SK-N-SH (cell line): ENCODE data around the gene EPB41L1. TPM values are rescaled to one million over a fixed set of nuclear protein-coding genes. Genes with fewer than 3 reads are reported as not detected.

Experiments used
- CTCF ChIA-PET: fragments of 300-600, 350-600 bp; formaldehyde crosslinking; extraction: SDS; loops from one replicate; lab custom pipeline; 2021; lab: Yijun Ruan, JAX
- POLR2A ChIA-PET: fragments of 350-600 bp; sonication (Branson Sonifier 250); formaldehyde crosslinking; extraction: SDS; loops from one replicate; lab custom pipeline; 2020; ENCODE audit warnings: antibody characterized with exemption, inconsistent platforms; lab: Yijun Ruan, JAX
- DNase-seq: peaks from one replicate; pipeline ENCODE4 v3.0.0; 2012
- H2AFZ ChIP-seq: fragments of 200-600 bp; sonication (generic); 2 replicates; pipeline ENCODE4 v1.8.1; 2016; ENCODE audit warnings: antibody characterized with exemption, mild to moderate bottlenecking, low read depth
- H3F3A ChIP-seq: fragments of 200-600 bp; sonication (generic); replicated peaks from 2 replicates; pipeline ENCODE3; 2016; ENCODE audit warnings: antibody characterized with exemption, mild to moderate bottlenecking; ENCODE audit not compliant: insufficient read depth
- H3K27ac ChIP-seq, 2 experiments: fragments of 200-500 bp in 1 of 2; fragments of 200-600 bp in 1 of 2; sonication (Bioruptor generic) in 1 of 2; sonication (generic), shearing (Covaris generic) in 1 of 2; 2 replicates each; pipeline versions ENCODE4 v1.5.1 to v1.6.1; 2014 to 2016; ENCODE audit warnings: low read depth in 2 of 2, inconsistent platforms in 1 of 2, low read length in 1 of 2, mild to moderate bottlenecking in 1 of 2, mixed read lengths in 1 of 2
- H3K27me3 ChIP-seq: fragments of 200-600 bp; sonication (generic), shearing (Covaris generic); 2 replicates; pipeline ENCODE4 v1.6.1; 2016; ENCODE audit warnings: mixed run types; ENCODE audit not compliant: insufficient read depth
- H3K36me3 ChIP-seq, 2 experiments: fragments of 200-500 bp in 1 of 2; fragments of 200-600 bp in 1 of 2; sonication (Bioruptor generic) in 1 of 2; sonication (generic) in 1 of 2; replicated peaks in 1 of 2; 2 replicates each; pipeline versions ENCODE3 to v1.5.1; 2014 to 2016; ENCODE audit warnings: low read length in 1 of 2, mild to moderate bottlenecking in 1 of 2; ENCODE audit not compliant: insufficient read depth in 2 of 2, control insufficient read depth in 1 of 2
- H3K4me1 ChIP-seq, 2 experiments: fragments of 200-500 bp in 1 of 2; fragments of 200-600 bp in 1 of 2; sonication (Bioruptor generic) in 1 of 2; sonication (generic), shearing (Covaris generic) in 1 of 2; 2 replicates each; pipeline versions ENCODE4 v1.5.1 to v1.6.1; 2014 to 2016; ENCODE audit warnings: low read depth in 1 of 2, low read length in 1 of 2, mixed run types in 1 of 2; ENCODE audit not compliant: insufficient read depth in 2 of 2, control insufficient read depth in 1 of 2
- H3K4me2 ChIP-seq: fragments of 200-600 bp; sonication (generic), shearing (Covaris generic); 2 replicates; pipeline ENCODE4 v1.6.1; 2017; ENCODE audit warnings: mixed run types
- H3K4me3 ChIP-seq, 2 experiments: fragments of 200-500 bp in 1 of 2; fragments of 200-600 bp in 1 of 2; sonication (Bioruptor generic) in 1 of 2; sonication (generic), shearing (Covaris generic) in 1 of 2; 2 replicates each; pipeline versions ENCODE4 v1.5.1 to v1.8.1; 2014 to 2016; ENCODE audit warnings: low read depth in 2 of 2, inconsistent platforms in 1 of 2, low read length in 1 of 2, mild to moderate bottlenecking in 1 of 2, mixed read lengths in 1 of 2, moderate library complexity in 1 of 2
- H3K79me2 ChIP-seq: fragments of 200-600 bp; sonication (generic); 2 replicates; pipeline ENCODE4 v1.8.1; 2017; ENCODE audit warnings: mild to moderate bottlenecking; ENCODE audit not compliant: insufficient read depth
- H3K9ac ChIP-seq: fragments of 200-600 bp; sonication (generic); 2 replicates; pipeline ENCODE4 v1.6.1; 2017; ENCODE audit warnings: mixed run types
- H3K9me2 ChIP-seq: fragments of 200-600 bp; sonication (generic); 2 replicates; pipeline ENCODE4 v1.6.1; 2017; ENCODE audit warnings: mixed run types
- H3K9me3 ChIP-seq: fragments of 200-600 bp; sonication (generic); 2 replicates; pipeline ENCODE4 v1.6.1; 2017; ENCODE audit warnings: mixed run types, mild to moderate bottlenecking, moderate library complexity
- H4K20me1 ChIP-seq: fragments of 200-600 bp; sonication (generic); 2 replicates; pipeline ENCODE4 v1.6.1; 2017; ENCODE audit warnings: mild to moderate bottlenecking, mixed run types; ENCODE audit not compliant: insufficient read depth
- CHD2 ChIP-seq: fragments of 150-350 bp; IDR thresholded peaks from 2 replicates; pipeline ENCODE4 v1.6.1; 2018; ENCODE audit warnings: low read length; ENCODE audit not compliant: partially characterized antibody
- CTCF ChIP-seq: fragments of 200-600 bp; sonication (generic); IDR thresholded peaks from 2 replicates; pipeline ENCODE4 v1.6.1; 2017; ENCODE audit warnings: antibody characterized with exemption, mild to moderate bottlenecking, moderate library complexity
- EZH2phosphoT487 ChIP-seq: fragments of 200-600 bp; sonication (generic); IDR thresholded peaks from 2 replicates; pipeline ENCODE4 v1.6.1; 2017; ENCODE audit warnings: low read depth, mixed run types, mild to moderate bottlenecking, antibody characterized with exemption, moderate library complexity, borderline replicate concordance
- FOSL2 ChIP-seq: IDR thresholded peaks from 2 replicates; pipeline ENCODE4 v1.4.0; 2012; ENCODE audit warnings: low read depth, mild to moderate bottlenecking, moderate library complexity, borderline replicate concordance
- FOXM1 ChIP-seq: IDR thresholded peaks from 2 replicates; pipeline ENCODE4 v1.4.0; 2012; ENCODE audit warnings: low read depth, mild to moderate bottlenecking
- GABPA ChIP-seq: IDR thresholded peaks from 2 replicates; pipeline ENCODE4 v1.4.0; 2012; ENCODE audit warnings: low read depth, mild to moderate bottlenecking
- IRF3 ChIP-seq: fragments of 150-350 bp; IDR thresholded peaks from 2 replicates; pipeline ENCODE4 v1.6.1; 2016; ENCODE audit warnings: mild to moderate bottlenecking, low read depth, low read length
- MXI1 ChIP-seq: IDR thresholded peaks from 2 replicates; pipeline ENCODE4 v1.6.1; 2012; ENCODE audit warnings: mild to moderate bottlenecking, low read depth, low read length, improper control_type of control experiment
- POLR2AphosphoS5 ChIP-seq: IDR thresholded peaks from 2 replicates; pipeline ENCODE4 v1.6.1; 2012; ENCODE audit warnings: low read depth, low read length
- RCOR1 ChIP-seq: fragments of 150-350 bp; IDR thresholded peaks from 2 replicates; pipeline ENCODE4 v1.6.1; 2017; ENCODE audit warnings: antibody characterized with exemption, low read length
- RFX5 ChIP-seq: IDR thresholded peaks from 2 replicates; pipeline ENCODE4 v1.6.1; 2012; ENCODE audit warnings: mild to moderate bottlenecking, improper control_type of control experiment, low read length
- SMC3 ChIP-seq: IDR thresholded peaks from 2 replicates; pipeline ENCODE4 v1.6.1; 2012; ENCODE audit warnings: low read depth, low read length, improper control_type of control experiment
- TAF1 ChIP-seq: IDR thresholded peaks from 2 replicates; pipeline ENCODE4 v1.6.1; 2012; ENCODE audit warnings: low read depth, mild to moderate bottlenecking, low read length, moderate library complexity, borderline replicate concordance
- TEAD4 ChIP-seq: IDR thresholded peaks from 2 replicates; pipeline ENCODE4 v1.4.0; 2012; ENCODE audit warnings: mild to moderate bottlenecking, borderline replicate concordance; ENCODE audit not compliant: insufficient read depth
- USF2 ChIP-seq: fragments of 150-350 bp; IDR thresholded peaks from 2 replicates; pipeline ENCODE4 v1.6.1; 2017; ENCODE audit warnings: antibody characterized with exemption, low read length, low read depth, borderline replicate concordance
- ZBTB33 ChIP-seq: IDR thresholded peaks from 2 replicates; pipeline ENCODE4 v1.4.0; 2012; ENCODE audit warnings: low read depth, borderline replicate concordance
- WGBS: methylation state at CpG from one replicate; pipeline ENCODE4 v1.1.6; 2017; ENCODE audit warnings: low lambda C conversion rate; 5-methylcytosine and 5-hydroxymethylcytosine counted together
- polyA plus RNA-seq, 3 experiments: library from polyadenylated mRNA; depleted of rRNA; stranded (reverse); fragments of >200 nt; gene quantifications; 2 replicates each; pipeline ENCODE4 v1.2.3, GENCODE V29; 2012

EPB41L1 gene
- polyA plus RNA-seq, 1 of the 3 experiments (the other 2 are of a cell fraction), result 26.1 TPM

GRCh38 chr20:36237477-36237876 lies 82.9 kb downstream of the EPB41L1 start:
- H3K79me2 ChIP-seq, result peaks cover 68% of the 10 kb centered on the region
- DNase-seq, result no peak
- WGBS, result 60% methylated on average over 5 of the region's 5 CpGs
- peak overlapping the region; percentile 93 for H3K4me2 ChIP-seq
- POLR2A ChIA-PET, result no interaction called here
- H3K27ac ChIP-seq, result no peak overlapping the region
- H2AFZ ChIP-seq, result no peak overlapping the region
- TF ChIP-seq FOSL2 (no peak), TEAD4 (no peak), POLR2AphosphoS5 (no peak), MXI1 (no peak), GABPA (no peak), RFX5 (no peak), EZH2phosphoT487 (no peak), USF2 (no peak), TAF1 (no peak), SMC3 (no peak), FOXM1 (no peak), CTCF (no peak)
- TF ChIP-seq, all 33 proteins: peak for 0
- Histone ChIP-seq H3F3A (no peaks in the 10 kb centered on the region), H4K20me1 (peaks cover 4% of the 10 kb centered on the region; the same call in 1 of the 2 replicates), H3K9me3 (no peaks in the 10 kb centered on the region), H3K27me3 (no peaks in the 10 kb centered on the region), H3K9me2 (no peaks in the 10 kb centered on the region), H3K36me3 (peaks cover 18 to 27% of the 10 kb centered on the region in 2 experiments), H3K4me1 (peaks cover 5 to 10% of the 10 kb centered on the region in 2 experiments; a peak in 2 of 4 replicates), H3K9ac (peak overlapping the region; percentile 98; the same call in 1 of the 2 replicates), H3K4me3 (peak overlapping the region; percentile 91 to 98)
- CTCF ChIA-PET, result interaction anchor here (1.0 to 2.4 kb wide), 6 partner anchors 8 to 202 kb away, joined by 3 to 9 read pairs (median 4); no protein-coding TSS in a partner anchor

GRCh38 chr20:36238153-36238552 lies 83.6 kb downstream of the EPB41L1 start:
- H3K4me1 ChIP-seq, result peaks cover 5 to 10% of the 10 kb centered on the region in 2 experiments; a peak in 2 of 4 replicates
- no peaks in the 10 kb centered on the region for H3K9me3 ChIP-seq
- no peak overlapping the region for H3K4me3 ChIP-seq
- no peaks in the 10 kb centered on the region for H3F3A ChIP-seq
- H3K4me2 ChIP-seq, result peak overlapping the region; percentile 12; the same call in 1 of the 2 replicates
- no peak overlapping the region for H2AFZ ChIP-seq
- no peak overlapping the region for H3K27ac ChIP-seq
- DNase-seq, result no peak
- H3K9me2 ChIP-seq, result no peaks in the 10 kb centered on the region
- no peaks in the 10 kb centered on the region for H3K27me3 ChIP-seq
- WGBS, result 87% methylated on average over 3 of the region's 3 CpGs
- ChIA-PET CTCF (interaction anchor here (1.1 to 2.4 kb wide), 4 partner anchors 25 to 201 kb away, joined by 4 to 9 read pairs (median 4); no protein-coding TSS in a partner anchor), POLR2A (no interaction called here)
- peaks cover 18 to 29% of the 10 kb centered on the region in 2 experiments for H3K36me3 ChIP-seq
- peaks cover 4% of the 10 kb centered on the region; the same call in 1 of the 2 replicates for H4K20me1 ChIP-seq
- H3K79me2 ChIP-seq, result peaks cover 73% of the 10 kb centered on the region
- H3K9ac ChIP-seq, result no peak overlapping the region
- TF ChIP-seq FOSL2 (no peak), IRF3 (no peak), ZBTB33 (no peak), RCOR1 (no peak), TEAD4 (no peak), CTCF (no peak), CHD2 (no peak)
